ENCODE measurements around the gene HEMK1. TPM values are rescaled to one million over a fixed set of nuclear protein-coding genes. Genes with fewer than 3 reads are reported as not detected.

Gene HEMK1
- total and polyA plus RNA-seq, 3 experiments from 2014 or later: 27.4 to 55.0 (median 51.8) TPM

- Mint-ChIP-seq H3K4me3 (no peak overlapping the region), H3K27me3 (no peaks in the 10 kb centered on the region), H3K9me3 (no peaks in the 10 kb centered on the region), H3K27ac (peak overlapping the region in 2 of 8 donors; percentile 17 to 87), H3K4me1 (peaks cover 7 to 17% (median 9%) of the 10 kb centered on the region in 3 donors), H3K36me3 (peaks cover 0 to 92% (median 4%) of the 10 kb centered on the region in 3 donors)
- no peak overlapping the region for H3K27ac ChIP-seq (ENCODE audit: low read depth, low read length)
- POLR2A ChIA-PET: no interaction called here
- no peak overlapping the region for H3K4me3 ChIP-seq (ENCODE audit: low read length)
- no peak for DNase-seq
- CTCF ChIA-PET: no interaction called here
- H3K9me3 ChIP-seq (ENCODE audit: low read length): no peaks in the 10 kb centered on the region
- peaks cover 36% of the 10 kb centered on the region for H3K36me3 ChIP-seq (ENCODE audit: insufficient read depth, low read length)
- H3K4me1 ChIP-seq (ENCODE audit: insufficient read depth, low read length): peaks cover 6% of the 10 kb centered on the region
- H3K27me3 ChIP-seq (ENCODE audit: insufficient read depth, low read length, poor library complexity, severe bottlenecking): no peaks in the 10 kb centered on the region
Measured at GRCh38 chr3:50642382-50642781, 73.1 kb downstream of the HEMK1 start.

- Mint-ChIP-seq H3K27me3 (no peaks in the 10 kb centered on the region), H3K4me1 (no peaks in the 10 kb centered on the region), H3K4me3 (no peak overlapping the region), H3K36me3 (peaks cover 0 to 96% (median 8%) of the 10 kb centered on the region in 3 donors), H3K27ac (peak overlapping the region in 4 of 8 donors; percentile 6 to 81 (median 36)), H3K9me3 (no peaks in the 10 kb centered on the region)
- Histone ChIP-seq H3K27me3 (ENCODE audit: insufficient read depth, low read length, poor library complexity, severe bottlenecking) (no peaks in the 10 kb centered on the region), H3K9me3 (ENCODE audit: low read length) (no peaks in the 10 kb centered on the region), H3K36me3 (ENCODE audit: insufficient read depth, low read length) (peaks cover 47% of the 10 kb centered on the region), H3K4me3 (ENCODE audit: low read length) (no peak overlapping the region), H3K4me1 (ENCODE audit: insufficient read depth, low read length) (no peaks in the 10 kb centered on the region), H3K27ac (ENCODE audit: low read depth, low read length) (no peak overlapping the region)
- CTCF ChIA-PET: interaction anchor here (1.5 to 15.8 kb wide), 2 partner anchors 13 to 25 kb away, joined by 3 to 277 read pairs; partner anchors contain the start of genes CISH and MAPKAPK3
- POLR2A ChIA-PET: no interaction called here
- no peak for DNase-seq
Measured at GRCh38 chr3:50644561-50644960, 75.2 kb downstream of the HEMK1 start.

GRCh38 chr3:50645378-50645777, 76.1 kb downstream of the HEMK1 start:
- H3K27ac ChIP-seq (ENCODE audit: low read depth, low read length): no peak overlapping the region
- H3K9me3 ChIP-seq (ENCODE audit: low read length): no peaks in the 10 kb centered on the region
- no peaks in the 10 kb centered on the region for H3K4me1 ChIP-seq (ENCODE audit: insufficient read depth, low read length)
- Mint-ChIP-seq H3K4me1 (no peaks in the 10 kb centered on the region), H3K27me3 (no peaks in the 10 kb centered on the region), H3K4me3 (no peak overlapping the region), H3K9me3 (no peaks in the 10 kb centered on the region), H3K27ac (peak overlapping the region in 2 of 8 donors; percentile 74 to 86), H3K36me3 (peaks cover 0 to 91% (median 8%) of the 10 kb centered on the region in 3 donors)
- ChIA-PET POLR2A (no interaction called here), CTCF (interaction anchor here (1.5 to 15.8 kb wide), 2 partner anchors 12 to 26 kb away, joined by 3 to 277 read pairs; partner anchors contain the start of genes CISH and MAPKAPK3)
- no peak for DNase-seq
- no peak overlapping the region for H3K4me3 ChIP-seq (ENCODE audit: low read length)
- H3K27me3 ChIP-seq (ENCODE audit: insufficient read depth, low read length, poor library complexity, severe bottlenecking): no peaks in the 10 kb centered on the region
- H3K36me3 ChIP-seq (ENCODE audit: insufficient read depth, low read length): peaks cover 42% of the 10 kb centered on the region

Other genes starting within 250 kb of the HEMK1 start
- 10 to 100 TPM; 13.7 to 13.9 TPM for gene HYAL2, start 246.8 kb upstream of the HEMK1 start, total RNA-seq
- gene HYAL2, start 246.8 kb upstream of the HEMK1 start, polyA plus RNA-seq: 10.8 TPM
- gene TUSC2, start 241.3 kb upstream of the HEMK1 start, total RNA-seq: 10 to 100 TPM; 31.4 to 36.6 TPM
- 52.9 TPM for gene TUSC2, start 241.3 kb upstream of the HEMK1 start, polyA plus RNA-seq
- gene RASSF1, start 228.7 kb upstream of the HEMK1 start, total RNA-seq: 10 to 100 TPM; 70.8 to 71.9 TPM
- gene RASSF1, start 228.7 kb upstream of the HEMK1 start, polyA plus RNA-seq: 152 TPM
- 1 to 10 TPM in 1 of 2 experiments, under 1 TPM in 1; 0.97 to 1.3 TPM for gene ZMYND10, start 223.8 kb upstream of the HEMK1 start, total RNA-seq
- gene ZMYND10, start 223.8 kb upstream of the HEMK1 start, polyA plus RNA-seq: 1.1 TPM
- gene NPRL2, start 218.7 kb upstream of the HEMK1 start, total RNA-seq: 10 to 100 TPM; 44.6 to 48.0 TPM
- gene NPRL2, start 218.7 kb upstream of the HEMK1 start, polyA plus RNA-seq: 59.5 TPM
- gene CYB561D2, start 218.7 kb upstream of the HEMK1 start, total RNA-seq: 10 to 100 TPM; 32.4 to 37.7 TPM
- gene CYB561D2, start 218.7 kb upstream of the HEMK1 start, polyA plus RNA-seq: 78.2 TPM
- 10 to 100 TPM; 30.5 to 33.2 TPM for gene TMEM115, start 210.0 kb upstream of the HEMK1 start, total RNA-seq
- 47.2 TPM for gene TMEM115, start 210.0 kb upstream of the HEMK1 start, polyA plus RNA-seq
- gene CACNA2D2, start 65.9 kb upstream of the HEMK1 start, total RNA-seq: 1 to 10 TPM in 1 of 2 experiments, under 1 TPM in 1; 0.73 to 1.1 TPM
- 2.6 TPM for gene CACNA2D2, start 65.9 kb upstream of the HEMK1 start, polyA plus RNA-seq
- 10 to 100 TPM; 11.5 to 13.0 TPM for gene C3orf18, start 1.8 kb upstream of the HEMK1 start, total RNA-seq
- gene C3orf18, start 1.8 kb upstream of the HEMK1 start, polyA plus RNA-seq: 15.8 TPM
- gene CISH, start 42.3 kb downstream of the HEMK1 start, total RNA-seq: 100 to 1,000 TPM; 216 to 222 TPM
- 92.8 TPM for gene CISH, start 42.3 kb downstream of the HEMK1 start, polyA plus RNA-seq
- 100 to 1,000 TPM; 153 to 156 TPM for gene MAPKAPK3, start 47.6 kb downstream of the HEMK1 start, total RNA-seq
- gene MAPKAPK3, start 47.6 kb downstream of the HEMK1 start, polyA plus RNA-seq: 57.0 TPM
- 1 to 10 TPM; 2.0 to 2.1 TPM for gene DOCK3, start 105.4 kb downstream of the HEMK1 start, total RNA-seq
- 0.16 TPM for gene DOCK3, start 105.4 kb downstream of the HEMK1 start, polyA plus RNA-seq

All from CD8-positive, alpha-beta memory T cell (primary cell).